ENCODE data around the gene SRPK2. TPM values are rescaled to one million over a fixed set of nuclear protein-coding genes. Genes with fewer than 3 reads are reported as not detected.
A peak's percentile ranks its signal among the peaks of the same experiment; 100 is the strongest.

The SRPK2 gene
- total and polyA plus RNA-seq, 2 of the 13 experiments (the other 11 are each of a cell fraction or from before 2014, with no cell fraction given): 10.1 to 22.3 TPM

DNA sequence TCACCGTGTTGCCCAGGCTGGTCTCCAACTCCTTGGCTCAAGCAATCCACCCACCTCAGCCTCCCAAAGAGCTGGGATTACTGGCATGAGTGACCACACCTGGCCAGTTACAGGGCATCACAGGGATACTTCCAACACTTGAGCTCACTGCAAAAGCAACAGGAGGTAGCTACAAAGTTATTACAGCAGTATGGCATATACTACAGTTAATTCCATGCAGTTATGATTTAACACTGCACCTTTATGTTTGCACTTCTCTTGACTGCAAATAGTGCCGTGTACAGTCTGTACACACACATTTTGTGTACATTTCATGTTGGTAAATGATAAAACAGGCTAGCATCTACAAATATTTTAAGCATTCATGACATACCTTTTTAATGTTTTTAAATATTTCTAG lies 21.3 kb downstream of the SRPK2 start (continued):
- TF ChIP-seq, protein P1, sequence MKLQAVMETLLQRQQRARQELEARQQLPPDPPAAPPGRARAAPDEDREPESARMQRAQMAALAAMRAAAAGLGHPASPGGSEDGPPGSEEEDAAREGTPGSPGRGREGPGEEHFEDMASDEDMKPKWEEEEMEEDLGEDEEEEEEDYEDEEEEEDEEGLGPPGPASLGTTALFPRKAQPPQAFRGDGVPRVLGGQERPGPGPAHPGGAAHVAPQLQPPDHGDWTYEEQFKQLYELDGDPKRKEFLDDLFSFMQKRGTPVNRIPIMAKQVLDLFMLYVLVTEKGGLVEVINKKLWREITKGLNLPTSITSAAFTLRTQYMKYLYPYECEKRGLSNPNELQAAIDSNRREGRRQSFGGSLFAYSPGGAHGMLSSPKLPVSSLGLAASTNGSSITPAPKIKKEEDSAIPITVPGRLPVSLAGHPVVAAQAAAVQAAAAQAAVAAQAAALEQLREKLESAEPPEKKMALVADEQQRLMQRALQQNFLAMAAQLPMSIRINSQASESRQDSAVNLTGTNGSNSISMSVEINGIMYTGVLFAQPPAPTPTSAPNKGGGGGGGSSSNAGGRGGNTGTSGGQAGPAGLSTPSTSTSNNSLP (IDR thresholded peaks at IDR 0.05; ENCODE audit: low read depth, low read length): peak; percentile 54
- 0 out of 2 replicates have a peak, but pooled peaks have one; percentile 35 for TF ChIP-seq POGZ (CRISPR knock-in tag; IDR thresholded peaks at IDR 0.05)
- TF ChIP-seq, protein P2, sequence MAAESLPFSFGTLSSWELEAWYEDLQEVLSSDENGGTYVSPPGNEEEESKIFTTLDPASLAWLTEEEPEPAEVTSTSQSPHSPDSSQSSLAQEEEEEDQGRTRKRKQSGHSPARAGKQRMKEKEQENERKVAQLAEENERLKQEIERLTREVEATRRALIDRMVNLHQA (CRISPR knock-in tag; IDR thresholded peaks at IDR 0.05): no peak
- TF ChIP-seq RARA (CRISPR knock-in tag; IDR thresholded peaks at IDR 0.05): peak; percentile 12; the same call in 1 of the 2 replicates
- no peak for TF ChIP-seq SOX13 (IDR thresholded peaks at IDR 0.05)
- peak in 1 of 2 experiments; percentile 57; a peak in 1 of 4 replicates for TF ChIP-seq SOX13 (CRISPR knock-in tag; conservative IDR thresholded peaks at IDR 0.05 in 1 of 2, IDR thresholded peaks at IDR 0.05 in 1 of 2)
- TF ChIP-seq ZNF615 (CRISPR knock-in tag; IDR thresholded peaks at IDR 0.05; ENCODE audit: borderline replicate concordance): no peak
- peak; percentile 71 for TF ChIP-seq SALL1 (CRISPR knock-in tag; IDR thresholded peaks at IDR 0.05)
- peak; percentile 20 for TF ChIP-seq SKI (IDR thresholded peaks at IDR 0.05; ENCODE audit: partially characterized antibody)
- TF ChIP-seq, protein P3, sequence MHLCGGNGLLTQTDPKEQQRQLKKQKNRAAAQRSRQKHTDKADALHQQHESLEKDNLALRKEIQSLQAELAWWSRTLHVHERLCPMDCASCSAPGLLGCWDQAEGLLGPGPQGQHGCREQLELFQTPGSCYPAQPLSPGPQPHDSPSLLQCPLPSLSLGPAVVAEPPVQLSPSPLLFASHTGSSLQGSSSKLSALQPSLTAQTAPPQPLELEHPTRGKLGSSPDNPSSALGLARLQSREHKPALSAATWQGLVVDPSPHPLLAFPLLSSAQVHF (CRISPR knock-in tag; IDR thresholded peaks at IDR 0.05): no peak
- peak; percentile 34; the same call in 1 of the 2 replicates for TF ChIP-seq HHEX (CRISPR knock-in tag; IDR thresholded peaks at IDR 0.05)
- TF ChIP-seq, protein P4, sequence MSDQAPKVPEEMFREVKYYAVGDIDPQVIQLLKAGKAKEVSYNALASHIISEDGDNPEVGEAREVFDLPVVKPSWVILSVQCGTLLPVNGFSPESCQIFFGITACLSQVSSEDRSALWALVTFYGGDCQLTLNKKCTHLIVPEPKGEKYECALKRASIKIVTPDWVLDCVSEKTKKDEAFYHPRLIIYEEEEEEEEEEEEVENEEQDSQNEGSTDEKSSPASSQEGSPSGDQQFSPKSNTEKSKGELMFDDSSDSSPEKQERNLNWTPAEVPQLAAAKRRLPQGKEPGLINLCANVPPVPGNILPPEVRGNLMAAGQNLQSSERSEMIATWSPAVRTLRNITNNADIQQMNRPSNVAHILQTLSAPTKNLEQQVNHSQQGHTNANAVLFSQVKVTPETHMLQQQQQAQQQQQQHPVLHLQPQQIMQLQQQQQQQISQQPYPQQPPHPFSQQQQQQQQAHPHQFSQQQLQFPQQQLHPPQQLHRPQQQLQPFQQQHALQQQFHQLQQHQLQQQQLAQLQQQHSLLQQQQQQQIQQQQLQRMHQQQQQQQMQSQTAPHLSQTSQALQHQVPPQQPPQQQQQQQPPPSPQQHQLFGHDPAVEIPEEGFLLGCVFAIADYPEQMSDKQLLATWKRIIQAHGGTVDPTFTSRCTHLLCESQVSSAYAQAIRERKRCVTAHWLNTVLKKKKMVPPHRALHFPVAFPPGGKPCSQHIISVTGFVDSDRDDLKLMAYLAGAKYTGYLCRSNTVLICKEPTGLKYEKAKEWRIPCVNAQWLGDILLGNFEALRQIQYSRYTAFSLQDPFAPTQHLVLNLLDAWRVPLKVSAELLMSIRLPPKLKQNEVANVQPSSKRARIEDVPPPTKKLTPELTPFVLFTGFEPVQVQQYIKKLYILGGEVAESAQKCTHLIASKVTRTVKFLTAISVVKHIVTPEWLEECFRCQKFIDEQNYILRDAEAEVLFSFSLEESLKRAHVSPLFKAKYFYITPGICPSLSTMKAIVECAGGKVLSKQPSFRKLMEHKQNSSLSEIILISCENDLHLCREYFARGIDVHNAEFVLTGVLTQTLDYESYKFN (CRISPR knock-in tag; conservative IDR thresholded peaks at IDR 0.05): peak; percentile 39; the same call in 1 of the 2 replicates
- TF ChIP-seq CEBPG (CRISPR knock-in tag; IDR thresholded peaks at IDR 0.05): 0 out of 2 replicates have a peak, but pooled peaks have one; percentile 14
- TF ChIP-seq MED13 (CRISPR knock-in tag; IDR thresholded peaks at IDR 0.05): no peak
- 0 out of 2 replicates have a peak, but pooled peaks have one; percentile 27 for TF ChIP-seq ELF3 (CRISPR knock-in tag; IDR thresholded peaks at IDR 0.05)
- TF ChIP-seq TBL1XR1 (IDR thresholded peaks at IDR 0.05; ENCODE audit: borderline replicate concordance, low read length, partially characterized antibody): peak; percentile 62
- peak; percentile 74; the same call in 1 of the 2 replicates for TF ChIP-seq TBX3 (IDR thresholded peaks at IDR 0.05; ENCODE audit: borderline replicate concordance)
- TF ChIP-seq TOE1 (CRISPR knock-in tag; IDR thresholded peaks at IDR 0.05): no peak
- no peak for TF ChIP-seq NFAT5 (CRISPR knock-in tag; IDR thresholded peaks at IDR 0.05)
- TF ChIP-seq ZFP62 (CRISPR knock-in tag; IDR thresholded peaks at IDR 0.05): no peak

Data from HepG2 (cell line).